ENCODE results near the gene FEV. TPM values are rescaled to one million over a fixed set of nuclear protein-coding genes. Genes with fewer than 3 reads are reported as not detected.

The FEV gene
- total RNA-seq, 1 donor from 2014 or later, result 15.6 TPM

GRCh38 chr2:219020604-219021365 lies 35.8 kb upstream of the FEV start:
- no peaks in the 10 kb centered on the region for H3K9me3 Mint-ChIP-seq (ENCODE audit: low read depth)
- no peak for TF ChIP-seq CTCF (IDR thresholded peaks at IDR 0.05; ENCODE audit: unreplicated experiment)
- DNase-seq (ENCODE audit: low spot score, unreplicated experiment), result no peak
- peak overlapping the region; percentile 34 for H3K27ac Mint-ChIP-seq
- H3K36me3 Mint-ChIP-seq (ENCODE audit: insufficient read depth), result no peaks in the 10 kb centered on the region
- H3K4me1 Mint-ChIP-seq (ENCODE audit: low read depth), result no peaks in the 10 kb centered on the region
- H3K27me3 Mint-ChIP-seq, result peaks cover 47% of the 10 kb centered on the region
- H3K4me3 Mint-ChIP-seq (ENCODE audit: low read depth), result no peak overlapping the region

DNA sequence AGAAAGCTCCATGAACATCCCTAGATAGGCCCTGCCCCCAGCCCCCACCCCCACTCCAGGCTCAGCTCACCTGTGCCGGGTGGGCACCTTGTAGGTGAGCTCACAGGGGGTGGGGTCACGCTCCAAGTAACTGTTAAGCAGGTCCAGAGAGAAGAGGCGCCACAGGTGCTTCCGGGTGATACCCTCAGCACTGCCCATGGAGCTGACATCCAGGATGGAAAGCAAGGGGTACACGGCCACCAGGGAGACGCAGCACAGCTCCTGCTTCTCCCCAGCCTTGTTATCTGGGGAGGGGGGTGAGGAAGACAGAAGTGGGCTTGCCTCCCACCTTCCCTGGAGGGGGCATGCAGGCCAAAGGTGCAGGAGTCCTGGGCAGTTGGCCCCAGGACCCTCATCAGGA lies 34.5 kb upstream of the FEV start:
- H3K9me3 Mint-ChIP-seq (ENCODE audit: low read depth), result no peaks in the 10 kb centered on the region
- DNase-seq (ENCODE audit: low spot score, unreplicated experiment), result no peak
- H3K4me1 Mint-ChIP-seq (ENCODE audit: low read depth), result no peaks in the 10 kb centered on the region
- H3K27me3 Mint-ChIP-seq, result peaks cover 50% of the 10 kb centered on the region
- TF ChIP-seq CTCF (IDR thresholded peaks at IDR 0.05; ENCODE audit: unreplicated experiment), result no peak
- H3K36me3 Mint-ChIP-seq (ENCODE audit: insufficient read depth), result no peaks in the 10 kb centered on the region
- H3K4me3 Mint-ChIP-seq (ENCODE audit: low read depth), result no peak overlapping the region
- H3K27ac Mint-ChIP-seq, result no peak overlapping the region

GRCh38 chr2:219018726-219019125 lies 33.7 kb upstream of the FEV start:
- Mint-ChIP-seq H3K9me3 (ENCODE audit: low read depth) (no peaks in the 10 kb centered on the region), H3K4me1 (ENCODE audit: low read depth) (no peaks in the 10 kb centered on the region), H3K27me3 (peaks cover 57% of the 10 kb centered on the region), H3K4me3 (ENCODE audit: low read depth) (no peak overlapping the region), H3K36me3 (ENCODE audit: insufficient read depth) (no peaks in the 10 kb centered on the region), H3K27ac (no peak overlapping the region)
- no peak for DNase-seq (ENCODE audit: low spot score, unreplicated experiment)
- no peak for TF ChIP-seq CTCF (IDR thresholded peaks at IDR 0.05; ENCODE audit: unreplicated experiment)

- H3K27me3 Mint-ChIP-seq, result peaks cover 60% of the 10 kb centered on the region
- H3K4me3 Mint-ChIP-seq (ENCODE audit: low read depth), result no peak overlapping the region
- H3K4me1 Mint-ChIP-seq (ENCODE audit: low read depth), result no peaks in the 10 kb centered on the region
- TF ChIP-seq CTCF (IDR thresholded peaks at IDR 0.05; ENCODE audit: unreplicated experiment), result no peak
- no peak overlapping the region for H3K27ac Mint-ChIP-seq
- no peaks in the 10 kb centered on the region for H3K36me3 Mint-ChIP-seq (ENCODE audit: insufficient read depth)
- H3K9me3 Mint-ChIP-seq (ENCODE audit: low read depth), result no peaks in the 10 kb centered on the region
- DNase-seq (ENCODE audit: low spot score, unreplicated experiment), result no peak
Observed at GRCh38 chr2:219018286-219018685, 33.3 kb upstream of the FEV start.

DNA sequence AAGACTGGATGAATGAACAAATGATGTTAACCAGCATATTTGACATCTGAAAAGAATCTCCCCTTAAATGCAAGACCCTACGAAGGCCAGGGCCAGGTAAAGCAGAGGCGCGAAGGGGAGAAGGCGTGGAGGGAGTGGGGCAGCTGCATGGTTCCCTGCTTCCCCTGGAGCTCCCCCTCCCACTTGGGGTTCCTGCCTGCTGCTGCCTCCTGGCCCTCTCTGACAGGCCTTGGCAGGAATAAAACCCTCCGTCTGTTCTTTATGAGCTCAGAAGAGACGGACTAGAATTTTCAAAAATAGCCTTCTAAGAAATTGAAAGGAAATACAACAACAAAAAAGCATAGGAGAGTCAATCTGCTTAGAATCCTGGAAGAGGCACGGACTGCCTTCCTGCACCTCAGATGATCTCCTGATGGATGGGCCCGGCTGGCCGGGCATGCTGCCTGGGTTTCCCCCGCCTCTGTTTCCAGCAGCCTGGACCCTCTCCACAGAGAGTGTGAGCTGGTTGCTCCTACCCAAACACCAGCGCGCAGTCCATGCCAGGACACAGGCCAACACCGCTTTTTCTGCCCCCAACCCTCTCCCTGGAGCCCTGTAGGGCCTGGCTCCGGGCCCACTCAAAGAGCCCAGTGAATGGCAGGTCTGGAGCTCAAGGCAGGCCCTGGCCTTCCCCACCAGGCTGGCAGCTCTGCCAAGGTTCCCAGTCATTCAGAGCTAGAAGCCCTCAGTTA lies 32.4 kb upstream of the FEV start:
- Mint-ChIP-seq H3K36me3 (ENCODE audit: insufficient read depth) (no peaks in the 10 kb centered on the region), H3K27me3 (peaks cover 61% of the 10 kb centered on the region), H3K4me3 (ENCODE audit: low read depth) (no peak overlapping the region), H3K27ac (no peak overlapping the region), H3K9me3 (ENCODE audit: low read depth) (no peaks in the 10 kb centered on the region), H3K4me1 (ENCODE audit: low read depth) (no peaks in the 10 kb centered on the region)
- no peak for TF ChIP-seq CTCF (IDR thresholded peaks at IDR 0.05; ENCODE audit: unreplicated experiment)
- DNase-seq (ENCODE audit: low spot score, unreplicated experiment), result no peak
